Ishikawa (cell line): ENCODE results near the gene SEPTIN5.

Experiments
- CEBPB ChIP-seq: IDR thresholded peaks from 2 replicates; pipeline ENCODE4 v1.6.1; 2012
- CREB1 ChIP-seq: IDR thresholded peaks from 2 replicates; pipeline ENCODE4 v1.6.1; 2012; ENCODE audit warnings: low read depth
- EGR1 ChIP-seq: IDR thresholded peaks from 2 replicates; pipeline ENCODE4 v1.6.1; 2012
- EP300 ChIP-seq: IDR thresholded peaks from 2 replicates; pipeline ENCODE4 v1.6.1; 2012; ENCODE audit warnings: borderline replicate concordance
- FOXM1 ChIP-seq: IDR thresholded peaks from 2 replicates; pipeline ENCODE4 v1.6.1; 2012; ENCODE audit warnings: low read depth, borderline replicate concordance
- NFIC ChIP-seq: IDR thresholded peaks from 2 replicates; pipeline ENCODE4 v1.6.1; 2012
- RAD21 ChIP-seq: IDR thresholded peaks from 2 replicates; pipeline ENCODE4 v1.6.1; 2012; ENCODE audit warnings: low read depth
- REST ChIP-seq: IDR thresholded peaks from 2 replicates; pipeline ENCODE4 v1.6.1; 2012; ENCODE audit warnings: low read depth, mild to moderate bottlenecking
- TAF1 ChIP-seq: IDR thresholded peaks from 2 replicates; pipeline ENCODE4 v1.6.1; 2012; ENCODE audit warnings: low read depth, mild to moderate bottlenecking
- TCF12 ChIP-seq: IDR thresholded peaks from 2 replicates; pipeline ENCODE4 v1.6.1; 2012; ENCODE audit warnings: low read depth
- TEAD4 ChIP-seq: IDR thresholded peaks from 2 replicates; pipeline ENCODE4 v1.6.1; 2012
- USF1 ChIP-seq: IDR thresholded peaks from 2 replicates; pipeline ENCODE4 v1.6.1; 2012
- YY1 ChIP-seq: IDR thresholded peaks from 2 replicates; pipeline ENCODE4 v1.6.1; 2012; ENCODE audit warnings: low read depth
- ZBTB7A ChIP-seq: IDR thresholded peaks from 2 replicates; pipeline ENCODE4 v1.6.1; 2012; ENCODE audit warnings: low read depth
- TF ChIP-seq, protein P1 (sequence below): IDR thresholded peaks from 2 replicates; pipeline ENCODE4 v1.6.1; 2012

The SEPTIN5 gene

GRCh38 chr22:19755722-19756287 lies 41.5 kb downstream of the SEPTIN5 start:
- TF ChIP-seq REST: no peak
- TF ChIP-seq EP300: no peak
- TF ChIP-seq TAF1: no peak

DNA sequence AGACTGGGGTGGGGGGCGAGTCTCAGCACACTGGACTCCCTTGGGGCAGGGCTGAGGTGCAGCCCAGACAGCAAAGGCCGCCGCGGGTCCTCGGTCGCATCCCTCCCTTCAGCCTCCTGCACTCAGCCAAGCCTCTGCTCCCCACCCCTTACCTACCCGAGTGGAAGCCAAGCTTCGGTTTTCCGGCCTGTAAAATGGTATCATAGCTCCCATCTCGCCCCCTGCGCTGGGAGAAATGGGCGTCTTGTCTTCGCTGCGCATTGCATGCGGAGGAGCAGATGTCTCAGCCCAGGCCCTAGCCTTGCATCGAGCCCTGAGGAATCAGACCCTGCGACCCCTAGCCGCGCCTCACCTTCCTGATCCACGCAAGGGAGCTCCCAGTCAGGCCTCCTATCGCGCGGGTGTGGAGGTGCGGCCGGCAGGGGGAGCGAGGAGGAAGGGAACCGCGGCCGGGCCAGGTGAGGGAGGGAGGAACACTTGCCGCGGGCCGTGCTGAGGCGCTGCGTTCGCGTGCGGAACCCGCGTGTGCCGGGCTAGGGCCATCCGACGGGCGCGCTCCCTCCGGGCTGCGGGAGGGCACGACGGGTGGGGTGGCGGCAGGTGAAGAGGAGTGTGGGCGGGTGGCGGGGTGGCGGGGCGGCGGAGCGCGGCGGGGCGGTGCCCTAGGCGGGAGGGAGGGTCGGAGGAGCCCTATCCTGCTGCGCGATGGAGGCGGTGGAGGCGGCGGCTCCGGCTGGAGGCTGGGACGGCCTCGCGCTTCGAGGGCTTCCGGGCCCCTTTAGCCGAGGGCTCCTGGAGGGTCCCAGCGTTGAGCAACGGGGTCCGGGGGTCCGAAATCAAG lies 42.2 kb downstream of the SEPTIN5 start:
- TF ChIP-seq, protein P1, sequence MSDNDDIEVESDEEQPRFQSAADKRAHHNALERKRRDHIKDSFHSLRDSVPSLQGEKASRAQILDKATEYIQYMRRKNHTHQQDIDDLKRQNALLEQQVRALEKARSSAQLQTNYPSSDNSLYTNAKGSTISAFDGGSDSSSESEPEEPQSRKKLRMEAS: peak; percentile 48
- TF ChIP-seq RAD21 (peak; percentile 67; the same call in 1 of the 2 replicates), TEAD4 (no peak), ZBTB7A (no peak)

DNA sequence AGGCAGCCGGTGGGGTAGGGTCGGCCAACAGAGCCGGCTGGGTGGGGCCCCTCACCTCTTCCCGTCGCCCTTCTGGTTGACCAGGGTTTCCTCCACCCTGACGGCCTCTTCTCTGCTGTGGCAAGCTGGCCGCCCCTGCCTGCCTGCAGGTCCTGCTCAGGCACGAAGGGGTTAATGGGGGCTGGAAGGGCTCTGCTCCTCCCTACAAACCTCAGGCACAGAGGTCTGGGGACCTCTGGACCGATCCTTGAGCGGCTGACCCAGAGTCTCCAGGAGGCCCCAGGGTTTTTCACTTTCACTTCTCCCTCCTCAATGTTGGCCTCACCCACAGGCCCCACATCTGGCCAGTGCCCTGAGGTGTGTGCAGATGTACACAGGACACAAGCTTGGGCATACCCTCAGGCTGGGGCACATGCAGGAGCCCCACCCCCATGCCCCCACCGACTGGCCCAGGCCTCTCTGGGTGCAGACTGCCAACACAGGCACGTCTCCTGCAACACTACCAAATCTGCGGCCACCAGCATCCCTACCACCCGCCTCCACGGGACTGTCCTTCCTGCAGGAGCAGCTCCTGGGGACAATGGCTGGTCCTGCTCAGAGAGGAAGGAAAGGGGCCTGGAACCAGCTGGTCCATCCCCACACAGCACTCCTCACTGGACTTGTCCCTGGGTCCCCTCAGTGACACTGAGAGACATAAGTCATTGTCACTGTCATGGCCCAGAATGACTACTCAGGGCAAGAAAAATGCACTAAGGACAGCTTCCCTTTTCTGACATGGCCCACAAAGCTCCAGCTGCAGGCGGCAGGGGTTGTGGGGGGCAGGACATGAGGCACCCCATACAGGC lies 43.1 kb downstream of the SEPTIN5 start:
- no peak for TF ChIP-seq CREB1

DNA sequence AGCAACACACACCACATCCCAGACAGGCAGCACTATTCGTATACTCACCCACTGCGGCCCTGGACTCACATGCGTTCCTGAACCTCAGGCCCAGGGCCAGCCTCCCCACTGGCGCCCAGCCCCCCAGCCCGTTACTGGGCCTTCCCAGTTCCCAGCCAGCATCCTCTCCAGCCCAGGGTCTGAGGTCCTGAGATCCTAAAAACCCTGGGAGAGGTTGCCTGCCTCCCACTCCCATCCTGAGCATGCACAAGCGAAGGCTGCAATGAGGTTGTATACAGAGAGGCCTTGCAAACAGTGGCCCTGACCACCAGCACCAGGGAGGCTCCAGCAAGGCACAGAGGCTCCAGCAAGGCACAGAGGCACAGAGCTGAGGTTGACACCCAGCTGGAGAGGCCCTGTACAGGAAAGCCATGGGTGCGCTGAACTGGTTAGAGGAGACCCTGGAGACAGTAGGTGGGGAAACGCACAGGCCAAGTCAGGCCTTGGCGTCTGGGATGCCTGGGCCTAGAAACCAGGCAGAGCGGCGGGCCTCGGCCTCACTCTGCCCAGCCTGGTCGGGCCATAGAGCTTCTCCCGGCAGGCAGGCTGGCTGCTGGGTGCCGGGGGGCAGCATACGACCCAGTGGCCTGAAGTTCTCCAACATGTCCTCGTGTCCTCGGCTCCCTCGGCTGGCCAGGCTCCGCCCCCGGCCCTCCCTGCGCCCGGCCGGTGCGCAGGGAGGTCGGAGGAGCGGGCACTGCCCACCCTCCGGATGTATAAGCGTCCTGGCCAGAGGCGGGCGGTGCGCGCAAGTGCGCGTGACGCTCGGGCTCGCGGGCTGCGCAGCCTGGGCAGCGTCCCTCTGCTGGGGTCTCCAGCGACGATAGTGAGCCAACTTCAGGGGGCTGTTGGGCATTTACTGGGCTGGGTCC lies 43.9 kb downstream of the SEPTIN5 start:
- TF ChIP-seq CEBPB (no peak), TEAD4 (no peak), USF1 (no peak), NFIC (no peak), RAD21 (no peak), TCF12 (no peak)
- TF ChIP-seq, protein P1: no peak

- TF ChIP-seq, protein P1: no peak
- 0 out of 2 replicates have a peak, but pooled peaks have one; percentile 29 for TF ChIP-seq ZBTB7A
- no peak for TF ChIP-seq CREB1
- TF ChIP-seq RAD21: no peak
Observed at GRCh38 chr22:19758896-19759426, 44.7 kb downstream of the SEPTIN5 start.

GRCh38 chr22:19759427-19760057 lies 45.2 kb downstream of the SEPTIN5 start:
- TF ChIP-seq TAF1 (no peak), FOXM1 (no peak), NFIC (no peak), USF1 (no peak), ZBTB7A (no peak), EP300 (no peak), RAD21 (no peak), TCF12 (no peak), TEAD4 (no peak), CREB1 (no peak), REST (no peak), EGR1 (no peak), CEBPB (no peak), YY1 (no peak)
- TF ChIP-seq, protein P1: no peak
